Choroid plexus epithelial cell (primary cell): ENCODE measurements around the gene CAPN8.

ENCODE experiments used
- DNase-seq: peaks from one replicate; pipeline ENCODE4 v3.0.0-alpha.2; 2010; ENCODE audit warnings: low read depth
- H3K4me3 ChIP-seq: 2 replicates; pipeline ENCODE4 v1.5.1; 2011; ENCODE audit warnings: low read depth, mild to moderate bottlenecking, control low read depth, low read length, moderate library complexity
- CTCF ChIP-seq: conservative IDR thresholded peaks from 2 replicates; pipeline ENCODE4 v1.5.1; 2011; ENCODE audit warnings: low read depth, mild to moderate bottlenecking, control low read depth, inconsistent platforms, low read length, moderate library complexity

The CAPN8 gene

GRCh38 chr1:223665592-223666312 is at the start of gene CAPN8:
CAPN8 (minus strand) TSS chr1:223665701; CDS start chr1:223665646, 55 bp downstream.
- no peak for DNase-seq
- no peak for TF ChIP-seq CTCF
- H3K4me3 ChIP-seq: no peak within 1 kb of the TSS

GRCh38 chr1:223714849-223715603 is 49.5 kb upstream of the CAPN8 start:
- TF ChIP-seq CTCF: no peak
- DNase-seq: peak; percentile 78
- H3K4me3 ChIP-seq: peak overlapping the region; percentile 21

- peak overlapping the region; percentile 95 for H3K4me3 ChIP-seq
- TF ChIP-seq CTCF: no peak
- no peak for DNase-seq
Observed at GRCh38 chr1:223714421-223714724, 48.9 kb upstream of the CAPN8 start.

- H3K4me3 ChIP-seq: peak overlapping the region; percentile 95
- TF ChIP-seq CTCF: peak; percentile 6
- DNase-seq: no peak
Observed at GRCh38 chr1:223713546-223714420, 48.3 kb upstream of the CAPN8 start.

GRCh38 chr1:223712850-223713474 is 47.5 kb upstream of the CAPN8 start:
- DNase-seq: no peak
- no peak for TF ChIP-seq CTCF
- peak overlapping the region; percentile 95 for H3K4me3 ChIP-seq

GRCh38 chr1:223712194-223712849 is 46.8 kb upstream of the CAPN8 start, which contains the start of gene CAPN2:
CAPN2 (plus strand) TSS chr1:223712539; CDS start chr1:223712641, 102 bp downstream.
- peak; percentile 49 for TF ChIP-seq CTCF
- DNase-seq: peak; percentile 90
- H3K4me3 ChIP-seq: peak within 1 kb of the TSS; percentile 95
